Cardiac muscle cell (in vitro differentiated cells and primary cell): ENCODE measurements around the gene TUBGCP5. TPM values are rescaled to one million over a fixed set of nuclear protein-coding genes. Genes with fewer than 3 reads are reported as not detected.

Source experiments
- DNase-seq, 2 donors: peaks; one replicate each; pipeline versions ENCODE4 v3.0.0 to v3.0.0-alpha.2; 2010 to 2017; ENCODE audit warnings: low read depth in 1 of 2, low spot score in 1 of 2
- H3K27ac ChIP-seq: fragments of 200-600 bp; sonication (generic); 2 replicates; pipeline ENCODE4 v1.5.1; 2016
- H3K27me3 ChIP-seq: fragments of 200-600 bp; sonication (generic); 2 replicates; pipeline ENCODE4 v1.6.0; 2016; ENCODE audit warnings: control low read depth
- H3K36me3 ChIP-seq: fragments of 200-600 bp; sonication (generic); 2 replicates; pipeline ENCODE4 v1.5.1; 2016; ENCODE audit warnings: control low read depth
- H3K4me1 ChIP-seq: fragments of 200-600 bp; sonication (generic); 2 replicates; pipeline ENCODE4 v1.8.1; 2017; ENCODE audit warnings: low read depth, mild to moderate bottlenecking, mixed run types
- H3K4me3 ChIP-seq: fragments of 200-600 bp; sonication (generic); 2 replicates; pipeline ENCODE4 v1.5.1; 2016; ENCODE audit warnings: mild to moderate bottlenecking
- H3K9me3 ChIP-seq: fragments of 200-600 bp; sonication (generic); 2 replicates; pipeline ENCODE4 v1.5.1; 2017; ENCODE audit warnings: low read depth, mild to moderate bottlenecking, control low read depth
- polyA plus RNA-seq: library from polyadenylated mRNA; unstranded; fragments of >200 nt; fragmentation: Nextera tagmentation; extraction: Ambion mirVana; gene quantifications from 2 replicates; pipeline ENCODE4 v1.2.1, GENCODE V29; 2016
- total RNA-seq: library from RNA; depleted of rRNA; stranded (reverse); fragments of >200 nt; gene quantifications from 2 replicates; pipeline ENCODE4 v1.2.3, GENCODE V29; 2016
- TF ChIP-seq, protein P1 (sequence below): IDR thresholded peaks from 2 replicates; pipeline ENCODE4 v1.5.1; 2012; ENCODE audit warnings: low read depth, mild to moderate bottlenecking, low read length

TUBGCP5 gene
- total and polyA plus RNA-seq, 2 experiments from 2014 or later = 13.2 to 19.1 TPM

DNA sequence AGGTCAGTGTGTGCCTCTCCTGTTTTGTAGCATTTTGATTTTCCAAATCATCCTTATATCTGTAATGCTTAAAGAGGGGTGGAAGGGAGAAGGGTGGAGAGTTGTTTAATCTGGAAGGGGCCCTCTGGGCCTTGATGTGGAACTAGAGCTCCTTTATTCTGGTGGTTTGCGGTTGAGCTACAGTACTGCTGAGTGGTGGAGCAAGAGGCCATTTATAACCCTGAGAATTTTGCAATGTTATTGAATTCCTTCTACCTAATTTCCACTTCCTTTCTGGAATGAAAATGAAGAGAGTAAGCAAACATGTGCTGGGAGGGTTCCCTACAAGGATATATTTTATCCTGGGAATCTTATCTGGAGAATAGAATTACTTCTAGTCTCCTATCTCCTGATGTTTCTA lies 35.3 kb upstream of the TUBGCP5 start:
- H3K4me3 ChIP-seq = no peak overlapping the region
- TF ChIP-seq, protein P1, sequence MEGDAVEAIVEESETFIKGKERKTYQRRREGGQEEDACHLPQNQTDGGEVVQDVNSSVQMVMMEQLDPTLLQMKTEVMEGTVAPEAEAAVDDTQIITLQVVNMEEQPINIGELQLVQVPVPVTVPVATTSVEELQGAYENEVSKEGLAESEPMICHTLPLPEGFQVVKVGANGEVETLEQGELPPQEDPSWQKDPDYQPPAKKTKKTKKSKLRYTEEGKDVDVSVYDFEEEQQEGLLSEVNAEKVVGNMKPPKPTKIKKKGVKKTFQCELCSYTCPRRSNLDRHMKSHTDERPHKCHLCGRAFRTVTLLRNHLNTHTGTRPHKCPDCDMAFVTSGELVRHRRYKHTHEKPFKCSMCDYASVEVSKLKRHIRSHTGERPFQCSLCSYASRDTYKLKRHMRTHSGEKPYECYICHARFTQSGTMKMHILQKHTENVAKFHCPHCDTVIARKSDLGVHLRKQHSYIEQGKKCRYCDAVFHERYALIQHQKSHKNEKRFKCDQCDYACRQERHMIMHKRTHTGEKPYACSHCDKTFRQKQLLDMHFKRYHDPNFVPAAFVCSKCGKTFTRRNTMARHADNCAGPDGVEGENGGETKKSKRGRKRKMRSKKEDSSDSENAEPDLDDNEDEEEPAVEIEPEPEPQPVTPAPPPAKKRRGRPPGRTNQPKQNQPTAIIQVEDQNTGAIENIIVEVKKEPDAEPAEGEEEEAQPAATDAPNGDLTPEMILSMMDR = no peak
- H3K27ac ChIP-seq = no peak overlapping the region
- DNase-seq = peak in 1 of 2 donors; percentile 2
- H3K4me1 ChIP-seq = no peaks in the 10 kb centered on the region
- no peaks in the 10 kb centered on the region for H3K9me3 ChIP-seq
- H3K27me3 ChIP-seq = peaks cover 5% of the 10 kb centered on the region
- H3K36me3 ChIP-seq = no peaks in the 10 kb centered on the region

DNA sequence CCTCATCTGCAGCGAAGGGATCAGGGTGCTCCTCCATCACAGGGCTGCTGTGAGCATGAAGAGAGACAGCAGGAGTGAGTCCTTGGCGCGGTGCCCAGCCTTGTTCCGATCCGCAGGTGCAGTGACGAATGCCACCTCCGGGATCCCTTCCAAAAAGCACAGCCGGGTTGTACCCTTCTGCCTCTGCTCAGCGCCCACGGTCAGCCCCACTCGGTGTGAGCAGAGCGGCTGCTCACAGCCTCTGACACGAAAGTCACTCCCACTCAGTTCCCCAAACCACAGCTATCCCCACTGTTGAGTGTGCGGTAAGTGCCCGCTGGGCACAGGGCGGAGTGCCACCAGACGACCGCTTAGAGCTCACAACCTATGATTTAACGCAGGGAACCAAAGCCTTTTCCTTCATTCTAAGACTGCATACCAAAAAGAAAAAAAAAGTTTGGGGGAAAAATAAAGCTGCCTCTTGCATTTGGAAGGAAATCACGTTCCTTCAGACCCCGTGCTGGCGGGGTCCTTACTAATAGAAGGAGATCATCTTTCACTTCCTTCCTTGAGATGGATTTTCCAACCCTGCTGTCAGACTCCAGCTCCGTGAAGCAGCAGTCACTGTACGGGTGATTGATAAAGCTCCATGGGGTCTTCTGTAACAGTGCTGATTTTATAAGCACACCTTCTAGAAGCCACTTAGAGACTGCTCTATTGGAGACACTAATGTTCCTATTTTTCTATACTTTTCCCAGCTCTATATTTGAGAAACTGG lies 34.7 kb upstream of the TUBGCP5 start:
- Histone ChIP-seq H3K4me1 (no peaks in the 10 kb centered on the region), H3K4me3 (no peak overlapping the region), H3K36me3 (no peaks in the 10 kb centered on the region), H3K27ac (no peak overlapping the region), H3K27me3 (peaks cover 5% of the 10 kb centered on the region), H3K9me3 (no peaks in the 10 kb centered on the region)
- no peak for DNase-seq
- TF ChIP-seq, protein P1 = no peak

DNA sequence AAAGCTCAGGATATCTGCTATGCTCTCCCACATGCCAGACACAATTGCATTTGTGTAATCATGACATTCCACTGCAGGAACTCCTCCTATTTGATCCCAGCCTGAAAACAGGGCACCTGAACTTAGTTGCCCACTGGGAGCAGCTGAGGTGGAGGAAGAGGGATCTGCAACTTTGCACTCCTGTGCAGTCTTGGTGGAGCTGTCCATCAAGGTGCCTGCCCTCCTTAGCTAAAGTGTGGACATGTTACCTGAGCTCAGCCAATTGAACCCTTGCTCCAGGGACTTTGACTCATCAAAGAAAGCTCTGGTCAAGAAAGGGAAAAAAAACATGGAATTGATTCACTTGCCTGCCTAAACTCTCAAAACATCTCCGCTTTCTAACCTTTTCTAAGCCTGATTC lies 33.3 kb upstream of the TUBGCP5 start:
- H3K9me3 ChIP-seq = no peaks in the 10 kb centered on the region
- H3K36me3 ChIP-seq = no peaks in the 10 kb centered on the region
- H3K4me1 ChIP-seq = no peaks in the 10 kb centered on the region
- no peak for DNase-seq
- H3K27me3 ChIP-seq = peaks cover 5% of the 10 kb centered on the region
- no peak overlapping the region for H3K4me3 ChIP-seq
- TF ChIP-seq, protein P1 = no peak
- no peak overlapping the region for H3K27ac ChIP-seq

DNA sequence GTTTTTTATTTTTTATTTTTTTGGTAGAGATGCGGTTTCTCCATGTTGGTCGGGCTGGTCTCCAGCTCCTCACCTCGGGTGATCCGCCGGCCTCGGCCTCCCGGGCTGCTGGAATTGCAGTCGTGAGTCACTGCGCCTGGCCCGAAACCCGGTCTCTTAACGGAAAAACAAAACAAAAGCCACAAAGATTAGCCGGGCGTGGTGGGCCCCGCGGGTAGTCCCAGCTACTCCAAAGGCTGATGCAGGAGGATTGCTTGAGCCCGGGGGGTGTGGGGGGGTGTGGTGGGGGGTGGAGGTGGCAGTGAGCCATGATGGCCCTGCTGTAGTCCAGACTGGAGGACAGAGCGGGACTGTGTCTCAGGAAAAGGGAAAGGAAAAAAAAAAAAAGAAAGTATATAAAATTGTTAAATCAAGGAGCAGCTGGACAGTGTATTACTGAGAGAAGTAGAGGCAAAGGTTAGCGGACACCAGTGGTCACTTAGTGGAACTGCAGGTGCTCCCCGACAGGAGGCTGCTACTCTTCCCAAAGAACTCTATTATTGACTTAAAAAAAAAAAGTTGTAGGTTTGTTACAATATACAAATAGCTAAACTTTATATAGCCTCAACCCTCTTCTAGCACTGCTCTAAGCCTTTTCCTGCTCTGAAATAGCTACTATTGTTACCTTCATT lies 30.3 kb upstream of the TUBGCP5 start:
- Histone ChIP-seq H3K4me3 (no peak overlapping the region), H3K4me1 (no peaks in the 10 kb centered on the region), H3K27ac (no peak overlapping the region), H3K27me3 (peaks cover 3% of the 10 kb centered on the region), H3K9me3 (no peaks in the 10 kb centered on the region), H3K36me3 (no peaks in the 10 kb centered on the region)
- TF ChIP-seq, protein P1 = no peak
- DNase-seq = no peak

DNA sequence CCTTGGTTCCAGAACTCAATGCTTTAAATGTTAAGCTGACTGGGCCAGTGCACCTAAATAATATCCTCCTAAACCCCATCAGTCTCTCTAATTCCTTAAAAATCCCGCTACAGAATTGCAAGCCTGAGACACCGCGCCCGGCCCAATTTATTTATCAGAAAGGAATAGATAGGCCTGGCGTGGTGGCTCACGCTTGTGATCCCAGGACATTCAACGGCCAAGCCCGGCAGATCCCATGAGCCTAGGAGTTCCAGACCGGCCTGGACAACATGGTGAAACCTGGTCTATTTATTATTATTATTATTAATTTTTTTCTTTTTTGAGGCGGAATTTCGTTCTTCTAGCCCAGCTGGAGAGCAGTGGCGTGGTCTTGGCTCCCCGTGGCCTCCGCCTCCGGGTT lies 28.0 kb upstream of the TUBGCP5 start:
- DNase-seq = no peak
- Histone ChIP-seq H3K36me3 (no peaks in the 10 kb centered on the region), H3K9me3 (no peaks in the 10 kb centered on the region), H3K27ac (no peak overlapping the region), H3K4me1 (no peaks in the 10 kb centered on the region), H3K27me3 (no peaks in the 10 kb centered on the region), H3K4me3 (no peak overlapping the region)
- TF ChIP-seq, protein P1 = no peak
